Endothelial cell (in vitro differentiated cells): Measurements from ENCODE around the gene KCNQ1. TPM values are rescaled to one million over a fixed set of nuclear protein-coding genes. Genes with fewer than 3 reads are reported as not detected.
A peak's percentile ranks its signal among the peaks of the same experiment; 100 is the strongest.

Experiments
- DNase-seq: peaks from one replicate; pipeline ENCODE4 v3.0.0; 2021; ENCODE audit warnings: low spot score
- H3K27ac Mint-ChIP-seq: one replicate; pipeline ENCODE4 v1.8.0; 2021; ENCODE audit warnings: mixed read lengths, inconsistent platforms; ENCODE audit not compliant: unreplicated experiment
- H3K27me3 Mint-ChIP-seq: one replicate; pipeline ENCODE4 v1.8.0; 2021; ENCODE audit warnings: mild to moderate bottlenecking, moderate library complexity, mixed read lengths, inconsistent platforms; ENCODE audit not compliant: unreplicated experiment
- H3K36me3 Mint-ChIP-seq: one replicate; pipeline ENCODE4 v1.8.0; 2021; ENCODE audit warnings: mild to moderate bottlenecking, low read depth, mixed read lengths, inconsistent platforms; ENCODE audit not compliant: unreplicated experiment
- H3K4me1 Mint-ChIP-seq: one replicate; pipeline ENCODE4 v1.8.0; 2021; ENCODE audit warnings: mild to moderate bottlenecking, mixed read lengths, inconsistent platforms; ENCODE audit not compliant: unreplicated experiment
- H3K4me3 Mint-ChIP-seq: one replicate; pipeline ENCODE4 v1.8.0; 2021; ENCODE audit warnings: mild to moderate bottlenecking, mixed read lengths, inconsistent platforms; ENCODE audit not compliant: unreplicated experiment
- H3K9me3 Mint-ChIP-seq: one replicate; pipeline ENCODE4 v1.8.0; 2021; ENCODE audit warnings: mixed read lengths, inconsistent platforms; ENCODE audit not compliant: unreplicated experiment
- total RNA-seq: library from RNA; stranded (reverse); fragmentation: NEBNext Ultra II Directional; extraction: Animal tissue kit (Norgen Biotek cat#: 25700); gene quantifications from one replicate; pipeline ENCODE4 v1.2.1, GENCODE V29; 2021; ENCODE audit not compliant: unreplicated experiment
- TF ChIP-seq, protein P1 (sequence below): fragments of 200-600 bp; sonication (generic); IDR thresholded peaks from one replicate; pipeline ENCODE4 v1.5.0; 2021; ENCODE audit warnings: antibody characterized with exemption; ENCODE audit not compliant: unreplicated experiment

Gene KCNQ1
- total RNA-seq, 1 donor from 2014 or later, result 35.3 TPM

DNA sequence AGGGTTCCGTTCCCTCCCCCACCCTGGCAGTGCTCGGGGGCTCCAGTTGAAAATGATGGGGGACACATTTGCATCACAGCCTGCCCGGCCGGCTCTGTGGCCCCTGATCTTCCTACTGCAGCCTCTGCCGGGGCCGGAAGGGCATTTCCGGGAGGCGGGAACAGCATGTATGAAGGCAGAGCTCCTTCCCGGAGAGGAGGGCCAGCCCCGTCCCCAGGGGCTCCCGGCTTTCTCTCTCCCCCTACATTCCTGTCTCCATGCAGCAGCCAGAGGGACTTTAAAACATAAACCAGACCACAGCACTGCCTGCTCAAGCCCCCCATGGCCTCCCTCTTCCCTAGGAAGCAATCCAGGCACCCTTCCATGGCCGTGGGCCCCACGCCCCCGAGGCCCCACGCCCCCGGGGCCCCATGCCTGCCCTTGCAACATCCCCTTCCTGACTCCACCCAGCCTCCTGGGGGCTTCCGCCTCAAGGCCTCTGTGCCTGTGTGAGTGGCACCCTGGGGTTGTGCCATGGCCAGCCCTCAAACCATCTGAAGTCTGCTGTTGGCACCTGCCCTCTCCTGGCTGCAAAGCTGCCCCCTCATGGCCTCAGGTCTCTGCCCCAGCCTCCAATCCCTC is 367.7 kb downstream of the KCNQ1 start:
- peaks cover 20% of the 10 kb centered on the region for H3K36me3 Mint-ChIP-seq
- TF ChIP-seq, protein P1, sequence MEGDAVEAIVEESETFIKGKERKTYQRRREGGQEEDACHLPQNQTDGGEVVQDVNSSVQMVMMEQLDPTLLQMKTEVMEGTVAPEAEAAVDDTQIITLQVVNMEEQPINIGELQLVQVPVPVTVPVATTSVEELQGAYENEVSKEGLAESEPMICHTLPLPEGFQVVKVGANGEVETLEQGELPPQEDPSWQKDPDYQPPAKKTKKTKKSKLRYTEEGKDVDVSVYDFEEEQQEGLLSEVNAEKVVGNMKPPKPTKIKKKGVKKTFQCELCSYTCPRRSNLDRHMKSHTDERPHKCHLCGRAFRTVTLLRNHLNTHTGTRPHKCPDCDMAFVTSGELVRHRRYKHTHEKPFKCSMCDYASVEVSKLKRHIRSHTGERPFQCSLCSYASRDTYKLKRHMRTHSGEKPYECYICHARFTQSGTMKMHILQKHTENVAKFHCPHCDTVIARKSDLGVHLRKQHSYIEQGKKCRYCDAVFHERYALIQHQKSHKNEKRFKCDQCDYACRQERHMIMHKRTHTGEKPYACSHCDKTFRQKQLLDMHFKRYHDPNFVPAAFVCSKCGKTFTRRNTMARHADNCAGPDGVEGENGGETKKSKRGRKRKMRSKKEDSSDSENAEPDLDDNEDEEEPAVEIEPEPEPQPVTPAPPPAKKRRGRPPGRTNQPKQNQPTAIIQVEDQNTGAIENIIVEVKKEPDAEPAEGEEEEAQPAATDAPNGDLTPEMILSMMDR, result no peak
- peaks cover 13% of the 10 kb centered on the region for H3K27me3 Mint-ChIP-seq
- peaks cover 4% of the 10 kb centered on the region for H3K9me3 Mint-ChIP-seq
- DNase-seq, result no peak
- no peak overlapping the region for H3K4me3 Mint-ChIP-seq
- H3K4me1 Mint-ChIP-seq, result peaks cover 11% of the 10 kb centered on the region
- no peak overlapping the region for H3K27ac Mint-ChIP-seq

DNA sequence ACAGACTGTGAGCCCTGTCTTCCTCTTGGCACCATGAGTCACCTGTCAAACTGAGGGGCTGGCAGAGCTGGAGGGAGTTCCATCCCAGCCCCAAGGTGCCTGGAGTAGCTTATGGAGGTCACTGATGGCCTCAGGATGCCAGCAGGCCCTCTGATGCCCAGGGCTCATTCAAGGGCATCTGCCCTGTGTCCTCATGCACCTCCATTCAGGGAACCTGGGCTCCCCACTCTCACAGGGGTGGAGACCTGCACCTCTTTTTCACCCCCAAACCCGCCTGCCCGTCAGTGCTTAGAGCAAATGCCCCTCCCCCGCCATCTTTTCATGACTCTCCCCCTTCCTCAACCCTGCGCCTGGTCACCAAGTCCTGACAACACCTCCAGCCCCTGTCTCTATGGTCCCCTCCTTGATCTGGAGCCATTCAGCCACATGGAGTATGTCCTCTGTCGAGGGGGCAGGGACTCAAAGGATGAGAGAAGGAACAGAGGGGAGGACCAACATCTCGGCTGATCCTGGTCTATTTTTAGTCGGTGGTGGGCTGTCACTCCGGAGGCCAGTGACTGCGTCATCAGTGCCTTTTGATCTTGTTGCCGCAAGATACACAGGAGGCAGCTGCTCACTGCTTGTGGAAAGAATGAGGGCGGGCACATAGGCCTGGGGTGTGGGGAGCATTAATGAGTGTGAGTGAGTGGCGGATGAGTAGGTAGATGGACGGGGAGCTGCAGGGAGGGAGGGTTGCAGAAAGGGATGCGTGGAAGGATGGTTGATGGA is 368.5 kb downstream of the KCNQ1 start:
- TF ChIP-seq, protein P1, result no peak
- peaks cover 20% of the 10 kb centered on the region for H3K36me3 Mint-ChIP-seq
- peak overlapping the region; percentile 1 for H3K4me3 Mint-ChIP-seq
- H3K4me1 Mint-ChIP-seq, result peaks cover 11% of the 10 kb centered on the region
- H3K9me3 Mint-ChIP-seq, result peaks cover 4% of the 10 kb centered on the region
- no peak for DNase-seq
- no peak overlapping the region for H3K27ac Mint-ChIP-seq
- H3K27me3 Mint-ChIP-seq, result peaks cover 16% of the 10 kb centered on the region

DNA sequence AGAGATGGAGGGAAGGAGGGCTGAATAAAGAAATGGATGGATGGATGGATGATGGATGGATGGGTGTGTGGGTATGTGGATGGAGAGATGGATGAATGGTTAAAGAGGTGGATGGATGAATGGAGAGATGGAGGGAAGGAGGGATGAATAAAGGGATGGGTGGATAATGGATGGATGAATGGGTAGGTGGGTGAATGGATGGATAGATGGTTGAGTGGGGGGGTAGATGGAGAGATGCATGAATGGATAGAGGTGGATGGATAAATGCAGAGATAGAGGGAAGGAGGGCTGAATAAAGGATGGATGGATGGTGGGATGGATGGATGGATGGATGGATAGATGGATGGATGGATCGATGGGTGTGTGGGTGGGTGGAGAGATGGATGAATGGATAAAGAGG is 369.2 kb downstream of the KCNQ1 start:
- no peak for DNase-seq
- H3K27ac Mint-ChIP-seq, result peak overlapping the region; percentile 39
- H3K36me3 Mint-ChIP-seq, result peaks cover 16% of the 10 kb centered on the region
- H3K4me3 Mint-ChIP-seq, result peak overlapping the region; percentile 1
- TF ChIP-seq, protein P1, result no peak
- peaks cover 4% of the 10 kb centered on the region for H3K9me3 Mint-ChIP-seq
- H3K4me1 Mint-ChIP-seq, result peaks cover 11% of the 10 kb centered on the region
- peaks cover 18% of the 10 kb centered on the region for H3K27me3 Mint-ChIP-seq

DNA sequence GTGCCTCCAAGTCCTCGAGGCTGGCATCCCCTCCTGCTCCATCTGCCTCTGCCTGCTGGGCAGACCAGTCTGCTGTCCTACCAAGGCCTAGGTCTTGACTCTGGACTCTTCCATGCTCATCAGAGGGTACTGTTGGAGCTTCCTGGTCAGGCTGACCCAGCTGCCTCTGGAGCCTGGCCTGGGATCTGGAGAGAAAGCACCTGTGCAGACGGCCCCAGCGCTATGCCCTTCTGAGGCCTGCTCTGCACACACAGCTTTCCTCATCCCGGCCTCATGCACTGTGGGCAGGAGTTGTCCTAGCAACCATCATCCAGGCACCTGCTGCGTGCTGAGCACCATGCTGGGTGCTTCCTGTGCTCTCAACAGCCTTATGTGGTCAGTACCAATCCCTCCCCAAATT is 369.9 kb downstream of the KCNQ1 start:
- no peak overlapping the region for H3K4me3 Mint-ChIP-seq
- peaks cover 17% of the 10 kb centered on the region for H3K27me3 Mint-ChIP-seq
- TF ChIP-seq, protein P1, result no peak
- no peak overlapping the region for H3K27ac Mint-ChIP-seq
- H3K9me3 Mint-ChIP-seq, result no peaks in the 10 kb centered on the region
- peaks cover 13% of the 10 kb centered on the region for H3K36me3 Mint-ChIP-seq
- no peak for DNase-seq
- H3K4me1 Mint-ChIP-seq, result peaks cover 11% of the 10 kb centered on the region
